Measurements from ENCODE around the gene RBPMS2.
"Not testable (repeated sequence)": the region's sequence is repeated elsewhere in the genome, so short reads cannot be mapped to it uniquely, and the experiment has no call there.

Gene RBPMS2

DNA sequence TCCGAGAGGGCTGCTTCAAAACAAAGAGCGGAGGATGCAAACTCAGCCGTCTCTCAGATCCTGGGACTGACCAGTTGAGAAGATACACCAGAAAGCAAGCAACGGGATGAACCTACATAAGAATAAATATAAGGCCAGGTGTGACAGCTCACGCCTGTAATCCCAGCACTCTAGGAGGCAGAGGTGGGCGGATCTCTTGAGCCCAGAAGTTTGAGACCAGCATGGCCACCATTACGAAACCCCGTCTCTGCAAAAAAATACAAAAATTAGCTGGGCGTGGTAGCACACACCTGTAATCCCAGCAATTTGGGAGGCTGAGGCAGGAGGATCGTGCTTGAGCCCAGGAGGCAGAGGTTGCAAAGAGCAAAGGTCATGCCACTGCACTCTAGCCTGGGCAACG, 31.7 kb downstream of the RBPMS2 start:
- no peak for TF ChIP-seq ZFX (IDR thresholded peaks at IDR 0.05; ENCODE audit: borderline replicate concordance)
- TF ChIP-seq, protein P1, sequence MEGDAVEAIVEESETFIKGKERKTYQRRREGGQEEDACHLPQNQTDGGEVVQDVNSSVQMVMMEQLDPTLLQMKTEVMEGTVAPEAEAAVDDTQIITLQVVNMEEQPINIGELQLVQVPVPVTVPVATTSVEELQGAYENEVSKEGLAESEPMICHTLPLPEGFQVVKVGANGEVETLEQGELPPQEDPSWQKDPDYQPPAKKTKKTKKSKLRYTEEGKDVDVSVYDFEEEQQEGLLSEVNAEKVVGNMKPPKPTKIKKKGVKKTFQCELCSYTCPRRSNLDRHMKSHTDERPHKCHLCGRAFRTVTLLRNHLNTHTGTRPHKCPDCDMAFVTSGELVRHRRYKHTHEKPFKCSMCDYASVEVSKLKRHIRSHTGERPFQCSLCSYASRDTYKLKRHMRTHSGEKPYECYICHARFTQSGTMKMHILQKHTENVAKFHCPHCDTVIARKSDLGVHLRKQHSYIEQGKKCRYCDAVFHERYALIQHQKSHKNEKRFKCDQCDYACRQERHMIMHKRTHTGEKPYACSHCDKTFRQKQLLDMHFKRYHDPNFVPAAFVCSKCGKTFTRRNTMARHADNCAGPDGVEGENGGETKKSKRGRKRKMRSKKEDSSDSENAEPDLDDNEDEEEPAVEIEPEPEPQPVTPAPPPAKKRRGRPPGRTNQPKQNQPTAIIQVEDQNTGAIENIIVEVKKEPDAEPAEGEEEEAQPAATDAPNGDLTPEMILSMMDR (IDR thresholded peaks at IDR 0.05) = no peak
- no peak overlapping the region for H3K27ac ChIP-seq

DNA sequence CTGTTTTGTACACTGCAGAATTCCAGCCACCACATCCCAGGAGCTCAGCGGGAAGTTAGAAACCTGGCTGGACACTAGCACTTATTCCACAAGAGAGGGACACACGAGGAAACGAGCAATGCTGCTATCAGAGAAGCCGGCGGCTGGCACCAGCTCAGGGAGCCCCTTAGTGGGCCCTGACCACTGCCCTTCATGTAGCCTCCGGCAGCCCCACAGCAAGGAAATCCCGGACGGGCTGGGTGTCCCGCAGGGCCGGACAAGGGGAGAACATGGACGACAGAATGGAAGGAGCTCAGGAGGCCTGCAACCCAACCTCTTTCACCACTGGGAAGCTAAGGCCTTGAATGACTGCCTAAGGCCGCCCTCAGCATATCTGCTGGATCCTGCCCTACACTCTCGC, 32.5 kb downstream of the RBPMS2 start:
- TF ChIP-seq, protein P1 (IDR thresholded peaks at IDR 0.05) = no peak
- no peak for TF ChIP-seq ZFX (IDR thresholded peaks at IDR 0.05; ENCODE audit: borderline replicate concordance)
- no peak overlapping the region for H3K27ac ChIP-seq

- no peak overlapping the region for H3K27ac ChIP-seq
- TF ChIP-seq, protein P1 (IDR thresholded peaks at IDR 0.05) = no peak
- no peak for TF ChIP-seq ZFX (IDR thresholded peaks at IDR 0.05; ENCODE audit: borderline replicate concordance)
These were observed 33.0 kb downstream of the RBPMS2 start for GRCh38 chr15:64742385-64742784.

- not testable (repeated sequence) for H3K27ac ChIP-seq
These were observed 33.7 kb downstream of the RBPMS2 start for GRCh38 chr15:64741708-64742107.

- TF ChIP-seq, protein P1 (IDR thresholded peaks at IDR 0.05) = no peak
- no peak for TF ChIP-seq ZFX (IDR thresholded peaks at IDR 0.05; ENCODE audit: borderline replicate concordance)
- no peak overlapping the region for H3K27ac ChIP-seq
These were observed 34.8 kb downstream of the RBPMS2 start for GRCh38 chr15:64740311-64741170.

- H3K27ac ChIP-seq = no peak overlapping the region
- no peak for TF ChIP-seq ZFX (IDR thresholded peaks at IDR 0.05; ENCODE audit: borderline replicate concordance)
- TF ChIP-seq, protein P1 (IDR thresholded peaks at IDR 0.05) = no peak
These were observed 35.7 kb downstream of the RBPMS2 start for GRCh38 chr15:64739577-64740143.

GRCh38 chr15:64739156-64739555, 36.2 kb downstream of the RBPMS2 start:
- TF ChIP-seq ZFX (IDR thresholded peaks at IDR 0.05; ENCODE audit: borderline replicate concordance) = no peak
- TF ChIP-seq, protein P1 (IDR thresholded peaks at IDR 0.05) = no peak
- H3K27ac ChIP-seq = no peak overlapping the region

All from 22Rv1 (cell line).